ENCODE data around the gene PDZD7.

DNA sequence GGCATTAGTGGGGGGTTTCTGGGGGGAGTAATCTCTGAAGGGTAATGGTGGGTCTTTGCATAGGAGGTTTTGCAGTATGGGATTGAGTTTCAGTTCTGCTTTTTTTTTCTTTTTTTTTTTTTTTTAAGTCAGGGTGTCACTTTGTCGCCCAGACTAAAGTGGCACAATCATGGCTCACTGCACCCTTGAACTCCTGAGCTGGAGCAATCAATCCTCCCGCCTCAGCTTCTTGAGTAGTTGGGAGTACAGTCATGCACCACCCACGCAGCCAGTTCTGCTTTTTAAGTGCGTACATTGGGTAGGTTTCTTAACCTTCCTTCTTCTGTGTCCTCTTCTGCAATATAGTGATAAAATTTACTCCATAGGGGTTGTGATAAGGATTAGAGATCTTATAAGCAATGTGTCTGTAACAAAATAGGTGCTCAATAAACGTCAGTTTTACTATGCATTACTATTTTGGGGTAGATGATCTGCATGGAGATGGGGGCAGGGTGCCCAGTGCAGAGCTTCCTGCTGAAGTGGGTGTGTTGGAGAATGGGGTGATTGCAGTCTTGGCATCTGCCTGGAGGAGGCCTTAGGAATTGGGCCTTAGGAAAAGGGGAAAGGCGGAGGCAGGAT lies 40.4 kb upstream of the PDZD7 start:
- TF ChIP-seq ZNF274 (IDR thresholded peaks at IDR 0.05; ENCODE audit: low read depth, low read length) (no peak), YY1 (IDR thresholded peaks at IDR 0.05; ENCODE audit: insufficient read depth, insufficient read length) (no peak)
